Measurements from ENCODE around the gene FOSB.

FOSB gene

DNA sequence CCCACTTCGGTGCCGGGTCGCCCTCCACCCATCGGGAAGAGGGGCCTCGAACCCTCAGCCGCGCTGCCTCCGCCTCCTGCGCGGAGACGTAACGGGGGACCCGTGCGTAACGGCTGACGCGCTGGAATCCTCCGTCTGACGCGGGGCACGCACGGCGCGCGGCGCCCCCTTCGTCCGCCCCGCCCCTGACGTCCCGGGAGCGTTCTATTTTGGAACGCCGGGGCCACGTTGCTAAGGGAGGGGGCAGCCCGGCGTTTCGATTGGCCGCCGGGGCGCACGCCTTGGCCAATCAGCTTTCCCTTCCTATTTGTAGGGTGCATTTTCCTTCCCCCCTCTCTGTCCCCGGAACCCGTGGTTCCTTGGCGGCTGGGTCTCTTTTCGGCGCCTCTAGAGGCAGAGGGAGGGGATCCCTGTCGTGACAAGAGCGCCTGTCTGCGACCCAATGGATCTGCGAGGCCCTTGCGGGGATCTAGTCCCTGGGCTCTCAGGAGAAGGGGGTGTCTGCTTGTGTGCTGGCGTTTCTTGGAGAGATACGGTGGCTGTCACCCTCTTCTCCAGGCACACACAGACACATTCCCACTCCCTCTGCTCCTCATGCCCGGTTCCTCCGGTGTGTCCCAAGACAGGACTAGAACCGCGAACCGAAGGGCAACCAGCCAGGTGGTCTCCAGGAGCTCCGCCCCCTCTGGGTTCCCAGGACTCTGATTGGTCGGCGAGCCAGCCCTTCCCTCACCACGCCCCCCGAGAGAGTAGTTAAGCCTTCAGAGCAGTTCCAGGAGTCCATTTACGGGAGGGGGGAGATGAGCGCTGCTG lies 1.5 kb downstream of the FOSB start:
- DNase-seq = peak; percentile 73

DNA sequence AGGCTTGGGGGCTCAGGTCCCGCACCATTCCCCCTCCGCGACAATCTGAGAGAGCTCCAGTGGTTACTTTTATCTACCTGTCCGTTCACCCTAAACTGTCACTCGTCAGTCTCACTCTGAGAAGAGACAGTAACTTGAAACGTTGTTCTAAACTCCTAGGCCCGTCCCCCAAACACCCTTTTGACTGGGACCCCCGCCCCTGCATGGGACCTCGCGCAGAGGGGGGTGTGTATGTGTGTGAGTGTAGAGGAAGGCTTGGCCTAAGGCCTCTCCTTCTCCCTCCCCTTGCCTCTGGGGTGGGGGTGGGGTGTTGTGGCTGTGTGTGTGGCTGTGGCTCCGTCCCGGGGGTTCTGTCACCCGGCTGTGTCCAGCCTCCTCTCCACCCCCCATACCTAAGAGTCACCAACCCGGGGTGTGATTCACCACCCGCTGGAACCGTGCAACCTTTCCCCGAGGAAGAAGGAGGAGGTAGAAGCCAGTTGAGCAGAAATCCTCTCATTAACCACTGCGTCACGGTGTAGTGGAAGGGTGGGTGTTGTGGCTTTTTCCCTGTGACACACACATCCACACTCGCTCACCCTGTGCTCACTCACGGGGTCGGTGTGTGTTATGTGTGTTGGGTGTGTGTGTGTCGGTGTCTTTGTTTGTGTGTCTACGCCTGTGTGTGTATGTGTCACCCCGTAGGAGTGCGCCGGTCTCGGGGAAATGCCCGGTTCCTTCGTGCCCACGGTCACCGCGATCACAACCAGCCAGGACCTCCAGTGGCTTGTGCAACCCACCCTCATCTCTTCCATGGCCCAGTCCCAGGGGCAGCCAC lies 2.4 kb downstream of the FOSB start:
- peak; percentile 64 for DNase-seq

- DNase-seq = no peak
Measured at GRCh38 chr19:45470762-45471081, 2.9 kb downstream of the FOSB start.

GRCh38 chr19:45471111-45471930 lies 3.5 kb downstream of the FOSB start:
- peak; percentile 42 for DNase-seq

DNA sequence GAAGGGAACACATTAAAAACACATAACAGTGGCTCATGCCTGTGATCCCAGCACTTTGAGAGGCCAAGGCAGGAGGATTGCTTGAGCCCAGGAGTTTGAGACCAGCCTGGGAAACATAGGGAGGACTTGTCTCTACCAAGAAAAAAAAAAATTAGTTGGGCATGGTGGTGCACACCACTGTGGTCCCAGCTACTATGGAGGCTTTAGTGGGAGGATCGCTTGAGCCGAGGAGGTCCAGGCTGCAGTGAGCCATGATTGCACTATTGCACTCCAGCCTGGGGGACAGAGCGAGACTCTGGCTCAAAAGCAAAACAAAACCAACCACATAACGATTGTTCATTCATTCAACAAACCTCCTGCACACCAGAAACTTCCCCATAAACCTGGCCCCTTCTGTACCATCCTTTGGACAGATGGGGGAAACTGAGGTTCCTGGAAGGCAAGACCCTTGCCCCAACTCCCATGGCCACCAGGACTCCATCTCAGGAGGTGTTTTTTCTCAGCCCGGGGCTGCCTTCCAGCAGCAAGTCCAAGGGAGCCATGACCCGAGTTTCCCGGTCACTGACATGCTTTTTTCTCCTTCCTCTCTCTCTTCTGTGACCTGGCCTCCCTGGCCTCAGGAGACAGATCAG lies 4.3 kb downstream of the FOSB start:
- peak; percentile 51 for DNase-seq

- peak; percentile 84 for DNase-seq
Measured at GRCh38 chr19:45472563-45473366, 5.0 kb downstream of the FOSB start.

DNA sequence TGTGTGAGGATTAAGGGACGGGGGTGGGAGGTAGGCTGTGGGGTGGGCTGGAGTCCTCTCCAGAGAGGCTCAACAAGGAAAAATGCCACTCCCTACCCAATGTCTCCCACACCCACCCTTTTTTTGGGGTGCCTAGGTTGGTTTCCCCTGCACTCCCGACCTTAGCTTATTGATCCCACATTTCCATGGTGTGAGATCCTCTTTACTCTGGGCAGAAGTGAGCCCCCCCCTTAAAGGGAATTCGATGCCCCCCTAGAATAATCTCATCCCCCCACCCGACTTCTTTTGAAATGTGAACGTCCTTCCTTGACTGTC lies 5.5 kb downstream of the FOSB start:
- peak; percentile 84 for DNase-seq

GRCh38 chr19:45473682-45474605 lies 6.1 kb downstream of the FOSB start:
- DNase-seq = peak; percentile 95

- DNase-seq = peak; percentile 95
Measured at GRCh38 chr19:45474606-45475521, 7.1 kb downstream of the FOSB start.

GRCh38 chr19:45475537-45476291 lies 7.9 kb downstream of the FOSB start:
- peak; percentile 43 for DNase-seq

- DNase-seq = peak; percentile 30
Measured at GRCh38 chr19:45476304-45476703, 8.5 kb downstream of the FOSB start.

- DNase-seq = no peak
Measured at GRCh38 chr19:45477186-45477585, 9.4 kb downstream of the FOSB start.

DNA sequence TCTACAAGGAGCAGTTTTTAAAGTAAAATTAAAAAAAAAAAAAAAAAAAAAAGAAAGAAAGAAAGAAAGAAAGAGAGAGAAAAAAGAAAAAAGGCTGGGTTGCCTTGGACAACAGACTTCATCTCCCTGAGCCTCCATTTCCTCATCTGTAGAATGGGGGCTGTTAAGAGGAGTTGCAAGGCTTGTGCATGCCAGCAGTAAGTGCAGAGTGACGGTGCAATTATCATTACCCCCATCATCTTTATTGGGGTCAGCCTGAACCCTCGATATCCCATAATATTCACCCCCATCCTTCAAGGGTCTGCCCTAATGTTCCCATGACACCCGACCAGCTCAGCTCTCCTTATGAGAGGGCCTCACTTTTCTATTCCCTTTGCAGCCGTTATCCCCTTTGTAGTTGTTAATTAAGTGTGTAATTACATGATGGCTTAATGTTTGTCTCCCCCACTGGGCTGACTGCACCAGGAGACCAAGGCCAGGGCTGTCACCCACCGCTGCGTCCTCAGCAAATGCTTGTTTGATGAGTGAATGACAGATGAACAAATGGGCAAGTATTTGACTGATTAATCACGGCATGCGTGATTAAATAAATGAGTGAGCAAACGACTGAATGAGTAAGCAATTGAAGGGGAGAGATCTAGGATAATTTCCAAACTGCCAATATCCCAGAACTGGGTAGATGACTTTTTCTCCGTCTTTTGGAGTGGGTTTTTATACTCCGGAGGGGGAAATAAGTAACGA lies 10.1 kb downstream of the FOSB start:
- DNase-seq = peak; percentile 19

GRCh38 chr19:45478454-45479238 lies 10.8 kb downstream of the FOSB start:
- peak; percentile 80 for DNase-seq

DNA sequence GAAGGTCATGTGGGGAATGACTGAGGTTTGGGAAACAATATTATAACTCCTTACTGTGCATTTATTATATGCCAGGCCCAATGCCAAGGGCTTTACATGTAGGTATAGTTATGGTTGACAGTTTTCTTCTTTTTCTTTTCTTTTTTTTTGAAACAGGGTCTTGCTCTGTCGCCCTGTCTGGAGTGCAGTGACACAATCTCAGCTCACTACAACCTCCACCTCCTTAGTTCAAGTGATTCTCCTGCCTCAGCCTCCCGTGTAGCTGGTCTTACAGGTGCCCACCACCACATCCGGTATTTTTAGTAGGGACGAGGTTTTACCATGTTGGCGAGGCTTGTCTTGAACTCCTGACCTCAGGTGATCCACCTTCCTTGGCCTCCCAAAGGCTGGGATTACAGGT lies 15.2 kb downstream of the FOSB start:
- no peak for DNase-seq

- DNase-seq = no peak
Measured at GRCh38 chr19:45484273-45484945, 16.6 kb downstream of the FOSB start.
